ENCODE measurements around the gene COL25A1. TPM values are rescaled to one million over a fixed set of nuclear protein-coding genes. Genes with fewer than 3 reads are reported as not detected.

The COL25A1 gene
- total and polyA plus RNA-seq, 4 donors, result 0.61 to 4.4 (median 2.1) TPM

- no peak for DNase-seq (ENCODE audit: low spot score)
- no peak overlapping the region for H3K27ac ChIP-seq (ENCODE audit: low read depth in 1 of 2, low read length in 2 of 2)
Observed at GRCh38 chr4:109091727-109092409, 210.6 kb downstream of the COL25A1 start.

GRCh38 chr4:109083911-109084310 is 218.5 kb downstream of the COL25A1 start:
- Histone ChIP-seq H3K36me3 (ENCODE audit: control insufficient read depth in 4 of 4, insufficient read depth in 3 of 4, low read depth in 1 of 4, low read length in 3 of 4) (no peaks in the 10 kb centered on the region), H3K9ac (ENCODE audit: low read depth in 1 of 2, low read length in 2 of 2) (no peak overlapping the region), H3K27ac (ENCODE audit: low read depth in 1 of 2, low read length in 2 of 2) (no peak overlapping the region), H3K4me1 (ENCODE audit: control insufficient read depth in 4 of 4, insufficient read depth in 4 of 4, low read length in 3 of 4) (no peaks in the 10 kb centered on the region), H3K27me3 (ENCODE audit: control insufficient read depth in 4 of 4, insufficient read depth in 4 of 4, low read length in 3 of 4) (peaks cover 0 to 3% (median 0%) of the 10 kb centered on the region in 4 donors), H3K9me3 (ENCODE audit: control insufficient read depth in 4 of 4, low read length in 3 of 4) (no peaks in the 10 kb centered on the region), H3K4me3 (ENCODE audit: low read depth in 1 of 3, low read length in 3 of 3) (no peak overlapping the region)
- no peak for DNase-seq (ENCODE audit: low spot score)
- WGBS, result 81% methylated on average over 3 of the region's 3 CpGs
- TF ChIP-seq EGR1 (IDR thresholded peaks at IDR 0.05; ENCODE audit: low read depth in 2 of 2) (no peak), MAX (IDR thresholded peaks at IDR 0.05) (no peak), GABPA (IDR thresholded peaks at IDR 0.05 in 1 of 2, conservative IDR thresholded peaks at IDR 0.05 in 1 of 2) (no peak), YY1 (IDR thresholded peaks at IDR 0.05) (no peak), NR2F2 (IDR thresholded peaks at IDR 0.05) (no peak), HNF4A (conservative IDR thresholded peaks at IDR 0.05) (no peak), RAD21 (IDR thresholded peaks at IDR 0.05) (no peak)

More at GRCh38 chr4:109091727-109092409, 210.6 kb downstream of the COL25A1 start:
- Histone ChIP-seq H3K36me3 (ENCODE audit: control insufficient read depth in 4 of 4, insufficient read depth in 3 of 4, low read depth in 1 of 4, low read length in 3 of 4) (no peaks in the 10 kb centered on the region), H3K9me3 (ENCODE audit: control insufficient read depth in 4 of 4, low read length in 3 of 4) (no peaks in the 10 kb centered on the region), H3K27me3 (ENCODE audit: control insufficient read depth in 4 of 4, insufficient read depth in 4 of 4, low read length in 3 of 4) (no peaks in the 10 kb centered on the region), H3K4me1 (ENCODE audit: control insufficient read depth in 4 of 4, insufficient read depth in 4 of 4, low read length in 3 of 4) (no peaks in the 10 kb centered on the region), H3K4me3 (ENCODE audit: low read depth in 1 of 3, low read length in 3 of 3) (no peak overlapping the region), H3K9ac (ENCODE audit: low read depth in 1 of 2, low read length in 2 of 2) (no peak overlapping the region)
- TF ChIP-seq TAF1 (conservative IDR thresholded peaks at IDR 0.05), result no peak
- no peak for TF ChIP-seq NR2F2 (IDR thresholded peaks at IDR 0.05)
- no peak for TF ChIP-seq FOXA2 (IDR thresholded peaks at IDR 0.05)
- no peak for TF ChIP-seq HNF4G (IDR thresholded peaks at IDR 0.05)
- no peak for TF ChIP-seq YY1 (IDR thresholded peaks at IDR 0.05)
- no peak for TF ChIP-seq SP1 (IDR thresholded peaks at IDR 0.05)
- TF ChIP-seq RAD21 (IDR thresholded peaks at IDR 0.05), result no peak
- no peak for TF ChIP-seq RXRA (IDR thresholded peaks at IDR 0.05)
- no peak for TF ChIP-seq FOXA1 (IDR thresholded peaks at IDR 0.05)
- no peak for TF ChIP-seq ZBTB33 (IDR thresholded peaks at IDR 0.05)
- TF ChIP-seq REST (IDR thresholded peaks at IDR 0.05), result no peak
- no peak for TF ChIP-seq HNF4A (conservative IDR thresholded peaks at IDR 0.05)
- no peak for TF ChIP-seq MAX (IDR thresholded peaks at IDR 0.05)
- no peak for TF ChIP-seq EGR1 (IDR thresholded peaks at IDR 0.05; ENCODE audit: low read depth in 2 of 2)
- WGBS, result 73% methylated on average over 9 of the region's 9 CpGs
